NCI-H128 (cell line): ENCODE data around the gene KRT71.

Experiments
- DNase-seq: peaks from one replicate; lab custom pipeline; 2025; ENCODE audit not compliant: unreplicated experiment; lab: John Stamatoyannopoulos, UW

Gene KRT71

GRCh38 chr12:52575948-52576347, 23.0 kb upstream of the KRT71 start:
- no peak for DNase-seq

GRCh38 chr12:52575256-52575655, 22.3 kb upstream of the KRT71 start:
- DNase-seq = no peak

GRCh38 chr12:52573743-52574142, 20.8 kb upstream of the KRT71 start, which contains the start of gene KRT74:
Gene KRT74 (minus strand): TSS chr12:52573843. CDS start chr12:52573777, 66 bp downstream.
- no peak for DNase-seq

GRCh38 chr12:52573306-52573705, 20.4 kb upstream of the KRT71 start:
- no peak for DNase-seq

GRCh38 chr12:52570511-52570910, 17.6 kb upstream of the KRT71 start:
- no peak for DNase-seq

- no peak for DNase-seq
These were observed 15.2 kb upstream of the KRT71 start for GRCh38 chr12:52568111-52568510.

GRCh38 chr12:52566847-52567291, 13.9 kb upstream of the KRT71 start:
- DNase-seq = no peak

- no peak for DNase-seq
These were observed 11.6 kb upstream of the KRT71 start for GRCh38 chr12:52564582-52564981.

- no peak for DNase-seq
These were observed 9.0 kb upstream of the KRT71 start for GRCh38 chr12:52561880-52562449.

GRCh38 chr12:52559979-52560378, 7.0 kb upstream of the KRT71 start:
- DNase-seq = no peak

- no peak for DNase-seq
These were observed 6.0 kb upstream of the KRT71 start for GRCh38 chr12:52558781-52559445.

- DNase-seq = no peak
These were observed 4.5 kb upstream of the KRT71 start for GRCh38 chr12:52557476-52557875.

GRCh38 chr12:52555577-52555976, 2.6 kb upstream of the KRT71 start:
- no peak for DNase-seq

- no peak for DNase-seq
These were observed 890 bp downstream of the KRT71 start for GRCh38 chr12:52552055-52552454.

- DNase-seq = no peak
These were observed 1.6 kb downstream of the KRT71 start for GRCh38 chr12:52551216-52551865.

- no peak for DNase-seq
These were observed 6.8 kb downstream of the KRT71 start for GRCh38 chr12:52546126-52546525.

GRCh38 chr12:52543985-52544883, 8.7 kb downstream of the KRT71 start:
- no peak for DNase-seq

GRCh38 chr12:52542785-52543318, 10.1 kb downstream of the KRT71 start:
- no peak for DNase-seq

- DNase-seq = no peak
These were observed 10.8 kb downstream of the KRT71 start for GRCh38 chr12:52542157-52542556.

- no peak for DNase-seq
These were observed 11.2 kb downstream of the KRT71 start for GRCh38 chr12:52541709-52542108.

GRCh38 chr12:52540531-52540930, 12.4 kb downstream of the KRT71 start:
- no peak for DNase-seq
